ENCODE data around the gene ZNF618. TPM values are rescaled to one million over a fixed set of nuclear protein-coding genes. Genes with fewer than 3 reads are reported as not detected.

Gene ZNF618
- total RNA-seq, 2 experiments from 2014 or later, result not detected

GRCh38 chr9:113913426-113914195, 37.5 kb downstream of the ZNF618 start:
- POLR2A ChIA-PET, result interaction anchor here (1.0 kb wide), 1 partner anchor 12 kb away, joined by 3 read pairs; no protein-coding TSS in a partner anchor
- Histone ChIP-seq H3K9me3 (ENCODE audit: low read length) (no peaks in the 10 kb centered on the region), H3K9me2 (ENCODE audit: insufficient read depth, low read length) (no peaks in the 10 kb centered on the region), H3K79me2 (ENCODE audit: insufficient read depth, low read depth, low read length) (no peaks in the 10 kb centered on the region), H3K4me1 (ENCODE audit: insufficient read depth, low read length, poor library complexity, severe bottlenecking) (no peaks in the 10 kb centered on the region), H3K4me3 (ENCODE audit: low read depth, low read length, poor library complexity, severe bottlenecking) (no peak overlapping the region), H3K36me3 (ENCODE audit: insufficient read depth, low read length) (no peaks in the 10 kb centered on the region), H3K27ac (ENCODE audit: low read depth, low read length, poor library complexity, severe bottlenecking) (no peak overlapping the region), H4K20me1 (ENCODE audit: insufficient read depth, low read length) (no peaks in the 10 kb centered on the region), H3K4me2 (ENCODE audit: low read length) (no peak overlapping the region), H2AFZ (ENCODE audit: low read length) (no peak overlapping the region)
- no TSS peak for BruUV-seq (replicated peaks)
- TF ChIP-seq CTCF (conservative IDR thresholded peaks at IDR 0.05; ENCODE audit: low read length) (no peak), EZH2phosphoT487 (IDR thresholded peaks at IDR 0.05; ENCODE audit: borderline replicate concordance, low read depth, low read length) (no peak)
- DNase-seq (ENCODE audit: low spot score), result no peak
- CTCF ChIA-PET (ENCODE audit: unreplicated experiment), result no interaction called here
- intact Hi-C loops (cut with micrococcal nuclease; ENCODE audit: unreplicated experiment), result no loop called here

GRCh38 chr9:113914517-113914916, 38.4 kb downstream of the ZNF618 start:
- no peaks in the 10 kb centered on the region for H4K20me1 ChIP-seq (ENCODE audit: insufficient read depth, low read length)
- no peak overlapping the region for H3K27ac ChIP-seq (ENCODE audit: low read depth, low read length, poor library complexity, severe bottlenecking)
- POLR2A ChIA-PET, result interaction anchor here (1.1 kb wide), 1 partner anchor 12 kb away, joined by 3 read pairs; no protein-coding TSS in a partner anchor
- no peak overlapping the region for H3K4me3 ChIP-seq (ENCODE audit: low read depth, low read length, poor library complexity, severe bottlenecking)
- H3K9me2 ChIP-seq (ENCODE audit: insufficient read depth, low read length), result no peaks in the 10 kb centered on the region
- no peak overlapping the region for H3K4me2 ChIP-seq (ENCODE audit: low read length)
- no peaks in the 10 kb centered on the region for H3K79me2 ChIP-seq (ENCODE audit: insufficient read depth, low read depth, low read length)
- H3K36me3 ChIP-seq (ENCODE audit: insufficient read depth, low read length), result no peaks in the 10 kb centered on the region
- TF ChIP-seq CTCF (conservative IDR thresholded peaks at IDR 0.05; ENCODE audit: low read length) (no peak), EZH2phosphoT487 (IDR thresholded peaks at IDR 0.05; ENCODE audit: borderline replicate concordance, low read depth, low read length) (no peak)
- BruUV-seq (replicated peaks), result no TSS peak
- H3K4me1 ChIP-seq (ENCODE audit: insufficient read depth, low read length, poor library complexity, severe bottlenecking), result no peaks in the 10 kb centered on the region
- H2AFZ ChIP-seq (ENCODE audit: low read length), result no peak overlapping the region
- CTCF ChIA-PET (ENCODE audit: unreplicated experiment), result no interaction called here
- intact Hi-C loops (cut with micrococcal nuclease; ENCODE audit: unreplicated experiment), result no loop called here
- no peaks in the 10 kb centered on the region for H3K9me3 ChIP-seq (ENCODE audit: low read length)
- no peak for DNase-seq (ENCODE audit: low spot score)

- H3K27ac ChIP-seq (ENCODE audit: low read depth, low read length, poor library complexity, severe bottlenecking), result no peak overlapping the region
- no peaks in the 10 kb centered on the region for H3K79me2 ChIP-seq (ENCODE audit: insufficient read depth, low read depth, low read length)
- no peak for DNase-seq (ENCODE audit: low spot score)
- no peaks in the 10 kb centered on the region for H3K4me1 ChIP-seq (ENCODE audit: insufficient read depth, low read length, poor library complexity, severe bottlenecking)
- H3K9me2 ChIP-seq (ENCODE audit: insufficient read depth, low read length), result no peaks in the 10 kb centered on the region
- intact Hi-C loops (cut with micrococcal nuclease; ENCODE audit: unreplicated experiment), result no loop called here
- H2AFZ ChIP-seq (ENCODE audit: low read length), result no peak overlapping the region
- no peaks in the 10 kb centered on the region for H3K36me3 ChIP-seq (ENCODE audit: insufficient read depth, low read length)
- no peak overlapping the region for H3K4me3 ChIP-seq (ENCODE audit: low read depth, low read length, poor library complexity, severe bottlenecking)
- ChIA-PET CTCF (ENCODE audit: unreplicated experiment) (no interaction called here), POLR2A (interaction anchor here (1.1 kb wide), 1 partner anchor 11 kb away, joined by 3 read pairs; no protein-coding TSS in a partner anchor)
- TF ChIP-seq CTCF (conservative IDR thresholded peaks at IDR 0.05; ENCODE audit: low read length) (no peak), EZH2phosphoT487 (IDR thresholded peaks at IDR 0.05; ENCODE audit: borderline replicate concordance, low read depth, low read length) (no peak)
- H3K9me3 ChIP-seq (ENCODE audit: low read length), result no peaks in the 10 kb centered on the region
- H4K20me1 ChIP-seq (ENCODE audit: insufficient read depth, low read length), result no peaks in the 10 kb centered on the region
- H3K4me2 ChIP-seq (ENCODE audit: low read length), result no peak overlapping the region
- BruUV-seq (replicated peaks), result no TSS peak
These were observed 39.8 kb downstream of the ZNF618 start for GRCh38 chr9:113915817-113916434.
